H1 (cell line): Measurements from ENCODE around the gene ACTL10. TPM values are rescaled to one million over a fixed set of nuclear protein-coding genes. Genes with fewer than 3 reads are reported as not detected.

Experiments
- CTCF ChIA-PET: fragments of 300-600 bp; sonication (Branson Sonifier 250); formaldehyde crosslinking; loops from one replicate; lab custom pipeline; 2021; ENCODE audit not compliant: partially characterized antibody; lab: Charles Lee
- POLR2A ChIA-PET: fragments of 300-600 bp; sonication (Branson Sonifier 250); formaldehyde crosslinking; loops from one replicate; lab custom pipeline; 2021; ENCODE audit warnings: inconsistent platforms; ENCODE audit not compliant: partially characterized antibody; lab: Charles Lee
- DNase-seq, 2 experiments: peaks; one replicate each; pipeline versions ENCODE4 v3.0.0 to v3.0.0-alpha.2; 2010 to 2022; ENCODE audit warnings: low spot score in 2 of 2, low read depth in 1 of 2, mixed read lengths in 1 of 2
- FAIRE-seq: peaks from 2 replicates; lab custom pipeline; 2011; peaks lifted over from hg19 to GRCh38; lab: Jason Lieb, UNC
- H2AFZ ChIP-seq: 2 replicates; pipeline ENCODE4 v1.8.1; 2012; ENCODE audit warnings: low read length, inconsistent platforms
- H2AK5ac ChIP-seq: 2 replicates; pipeline ENCODE4 v1.6.1; 2013; ENCODE audit warnings: low read depth, low read length
- H2BK120ac ChIP-seq: replicated peaks from 2 replicates; pipeline ENCODE3; 2013; ENCODE audit warnings: low read depth, low read length, inconsistent platforms
- H2BK12ac ChIP-seq: 2 replicates; pipeline ENCODE4 v1.6.1; 2013; ENCODE audit warnings: low read depth, low read length
- H2BK15ac ChIP-seq: 2 replicates; pipeline ENCODE4 v1.6.1; 2013; ENCODE audit warnings: low read length
- H2BK20ac ChIP-seq: 2 replicates; pipeline ENCODE4 v1.6.1; 2013; ENCODE audit warnings: low read length
- H2BK5ac ChIP-seq: 2 replicates; pipeline ENCODE4 v1.6.1; 2013; ENCODE audit warnings: low read depth, low read length
- H3K14ac ChIP-seq: 2 replicates; pipeline ENCODE4 v1.6.1; 2013; ENCODE audit warnings: inconsistent platforms; ENCODE audit not compliant: insufficient read length
- H3K18ac ChIP-seq: 2 replicates; pipeline ENCODE4 v1.6.1; 2013; ENCODE audit warnings: low read length; ENCODE audit errors: extremely low read depth
- H3K23ac ChIP-seq: 2 replicates; pipeline ENCODE4 v1.6.1; 2013; ENCODE audit warnings: inconsistent platforms; ENCODE audit not compliant: insufficient read length
- H3K23me2 ChIP-seq: 2 replicates; pipeline ENCODE4 v1.6.1; 2013; ENCODE audit warnings: low read depth, low read length
- H3K27ac ChIP-seq: 2 replicates; pipeline ENCODE4 v1.6.1; 2011; ENCODE audit warnings: low read depth, low read length, inconsistent platforms
- H3K27me3 ChIP-seq, 4 experiments: replicated peaks in 1 of 4; 1 replicate in 1 of 4; 2 replicates in 3 of 4; pipeline versions ENCODE4 v1.6.1 to v1.8.1; 2011 to 2013; ENCODE audit warnings: low read length in 3 of 4, mild to moderate bottlenecking in 3 of 4, inconsistent platforms in 2 of 4, mixed read lengths in 2 of 4, moderate library complexity in 1 of 4; ENCODE audit not compliant: control insufficient read depth in 3 of 4, insufficient read depth in 3 of 4; ENCODE audit errors: extremely low read depth in 1 of 4
- H3K36me3 ChIP-seq, 4 experiments: 2 replicates each; pipeline versions ENCODE4 v1.6.1 to v1.8.1; 2011 to 2013; ENCODE audit warnings: mild to moderate bottlenecking in 4 of 4, low read length in 3 of 4, moderate library complexity in 2 of 4, control low read depth in 1 of 4, inconsistent platforms in 1 of 4; ENCODE audit not compliant: insufficient read depth in 4 of 4, control insufficient read depth in 2 of 4
- H3K4ac ChIP-seq: replicated peaks from 2 replicates; pipeline ENCODE3; 2013; ENCODE audit warnings: low read length, low read depth, mixed read lengths, inconsistent platforms; ENCODE audit not compliant: insufficient read length
- H3K4me1 ChIP-seq, 4 experiments: replicated peaks in 1 of 4; 1 replicate in 1 of 4; 2 replicates in 3 of 4; pipeline versions ENCODE4 v1.6.1 to v1.8.1; 2011 to 2013; ENCODE audit warnings: low read length in 3 of 4, inconsistent platforms in 2 of 4, mixed read lengths in 1 of 4; ENCODE audit not compliant: insufficient read depth in 4 of 4, control insufficient read depth in 3 of 4
- H3K4me2 ChIP-seq, 2 experiments: 2 replicates each; pipeline versions ENCODE4 v1.6.1 to v1.8.1; 2011 to 2013; ENCODE audit warnings: low read depth in 2 of 2, low read length in 2 of 2, control low read depth in 1 of 2, inconsistent platforms in 1 of 2, mild to moderate bottlenecking in 1 of 2; ENCODE audit not compliant: insufficient read depth in 1 of 2
- H3K4me3 ChIP-seq, 4 experiments: fragments of 200-600, 300-600 bp in 1 of 4; sonication (generic), shearing (Covaris generic), sonication (Bioruptor Twin) in 1 of 4; 2 replicates each; pipeline versions ENCODE4 v1.5.1 to v1.8.1; 2011 to 2016; ENCODE audit warnings: low read length in 4 of 4, low read depth in 3 of 4, control low read depth in 2 of 4, inconsistent platforms in 2 of 4, mild to moderate bottlenecking in 2 of 4, mixed read lengths in 1 of 4, moderate library complexity in 1 of 4; ENCODE audit not compliant: insufficient read depth in 2 of 4; ENCODE audit errors: extremely low read depth in 1 of 4
- H3K56ac ChIP-seq: replicated peaks from 2 replicates; pipeline ENCODE3; 2013; ENCODE audit warnings: low read depth, mild to moderate bottlenecking, mixed read lengths, low read length, inconsistent platforms; ENCODE audit not compliant: insufficient read length
- H3K79me1 ChIP-seq: 2 replicates; pipeline ENCODE4 v1.6.1; 2013; ENCODE audit warnings: low read depth, low read length, control low read depth
- H3K79me2 ChIP-seq, 2 experiments: 2 replicates each; pipeline versions ENCODE4 v1.6.1 to v1.8.1; 2012 to 2013; ENCODE audit warnings: low read length in 2 of 2, mild to moderate bottlenecking in 2 of 2, inconsistent platforms in 1 of 2; ENCODE audit not compliant: insufficient read depth in 2 of 2, control insufficient read depth in 1 of 2
- H3K9ac ChIP-seq, 4 experiments: replicated peaks in 1 of 4; 1 replicate in 1 of 4; 2 replicates in 3 of 4; pipeline versions ENCODE4 v1.6.1 to v1.8.1; 2011 to 2013; ENCODE audit warnings: low read depth in 3 of 4, low read length in 3 of 4, control low read depth in 2 of 4, mild to moderate bottlenecking in 2 of 4, moderate library complexity in 2 of 4, inconsistent platforms in 1 of 4; ENCODE audit errors: extremely low read depth in 1 of 4
- H3K9me3 ChIP-seq, 2 experiments: 2 replicates each; pipeline versions ENCODE4 v1.6.1 to v1.8.1; 2012 to 2013; ENCODE audit warnings: mild to moderate bottlenecking in 2 of 2, moderate library complexity in 2 of 2, control low read depth in 1 of 2, inconsistent platforms in 1 of 2, low read depth in 1 of 2, low read length in 1 of 2, mixed read lengths in 1 of 2; ENCODE audit not compliant: insufficient read depth in 2 of 2
- H4K20me1 ChIP-seq, 2 experiments: replicated peaks in 1 of 2; 2 replicates each; pipeline versions ENCODE3 to v1.8.1; 2011 to 2013; ENCODE audit warnings: inconsistent platforms in 2 of 2, low read length in 2 of 2, mild to moderate bottlenecking in 1 of 2; ENCODE audit not compliant: insufficient read depth in 2 of 2, control insufficient read depth in 1 of 2
- H4K5ac ChIP-seq: 2 replicates; pipeline ENCODE4 v1.6.1; 2013; ENCODE audit warnings: low read length, low read depth, mixed read lengths, inconsistent platforms; ENCODE audit not compliant: insufficient read length
- H4K8ac ChIP-seq: 2 replicates; pipeline ENCODE4 v1.8.0; 2013; ENCODE audit warnings: mild to moderate bottlenecking, moderate library complexity, low read length, inconsistent platforms; ENCODE audit not compliant: insufficient read depth; ENCODE audit errors: extremely low read depth
- H4K91ac ChIP-seq: replicated peaks from 2 replicates; pipeline ENCODE3; 2013; ENCODE audit warnings: low read length, mixed read lengths, inconsistent platforms; ENCODE audit not compliant: insufficient read length
- NANOG ChIP-seq: IDR thresholded peaks from 2 replicates; pipeline ENCODE4 v1.6.1; 2011; ENCODE audit warnings: low read length, low read depth, mild to moderate bottlenecking, inconsistent platforms; ENCODE audit not compliant: insufficient read depth, poor library complexity, severe bottlenecking
- SRF ChIP-seq: IDR thresholded peaks from 2 replicates; pipeline ENCODE4 v1.6.1; 2011; ENCODE audit warnings: mild to moderate bottlenecking, low read depth, low read length, moderate library complexity
- WGBS, 2 experiments: shearing (Covaris generic) in 1 of 2; methylation state at CpG; one replicate each; pipeline versions ENCODE4 v1.1.6 to v1.1.7; 2013 to 2015; ENCODE audit warnings: low lambda C conversion rate in 2 of 2, mixed read lengths in 2 of 2, inconsistent platforms in 1 of 2, low coverage in 1 of 2, missing lambda C conversion rate in 1 of 2; ENCODE audit not compliant: insufficient replicate concordance in 2 of 2, insufficient coverage in 1 of 2, insufficient read length in 1 of 2; ENCODE audit errors: extremely low coverage in 1 of 2, missing lambda C conversion rate in 1 of 2; 5-methylcytosine and 5-hydroxymethylcytosine counted together
- polyA plus RNA-seq, 7 experiments: library from polyadenylated mRNA; depleted of rRNA in 3 of 7; stranded (reverse) in 5 of 7; unstranded in 2 of 7; fragments of >200 nt in 5 of 7; fragments of 200-250 nt in 2 of 7; gene quantifications; 1 replicate in 5 of 7; 2 replicates in 1 of 7; 4 replicates in 1 of 7; pipeline versions ENCODE4 v1.2.1 to v1.2.3, GENCODE V29; 2011 to 2013; ENCODE audit warnings: missing spikeins in 2 of 7, mixed read lengths in 2 of 7
- total RNA-seq: library from RNA; stranded (reverse); fragmentation: NEBNext Ultra II Directional; extraction: Animal tissue kit (Norgen Biotek cat#: 25700); gene quantifications from 2 replicates; pipeline ENCODE4 v1.2.1, GENCODE V29; 2021

ACTL10 gene
- total and polyA plus RNA-seq, 2 of the 8 experiments (the other 6 are each of a cell fraction or from before 2014, with no cell fraction given): 0.26 TPM; not detected in 1

DNA sequence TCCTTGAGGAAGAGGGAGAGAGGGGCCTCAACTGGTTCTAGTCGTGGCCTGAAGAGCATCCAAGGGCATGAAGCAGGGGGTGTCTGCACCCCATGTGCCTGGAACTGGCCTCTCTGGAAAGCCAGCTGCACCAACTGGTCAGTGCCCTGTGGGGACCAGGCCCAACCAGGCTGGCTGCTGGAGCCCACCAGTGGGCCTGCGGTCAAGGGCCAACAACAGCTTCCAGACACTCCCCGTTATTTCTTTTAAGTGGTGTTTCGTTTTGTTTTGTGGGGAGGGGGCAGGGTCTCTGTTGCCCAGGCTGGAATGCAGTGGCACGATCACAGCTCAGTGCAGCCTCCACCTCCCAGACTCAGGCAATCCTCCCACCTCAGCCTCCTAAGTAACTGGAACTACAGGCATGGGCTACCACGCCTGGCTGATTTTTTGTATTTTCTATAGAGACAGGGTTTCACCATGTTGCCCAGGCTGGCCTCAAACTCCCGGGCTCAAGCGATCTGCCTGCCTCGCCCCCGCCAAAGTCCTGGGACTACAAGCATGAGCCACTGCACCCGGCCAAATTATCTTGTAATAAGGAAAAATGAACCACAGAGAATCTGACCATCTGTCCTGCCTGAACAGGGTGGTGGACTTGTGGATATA is 16.5 kb upstream of the ACTL10 start:
- Histone ChIP-seq H2AFZ (no peak overlapping the region), H3K9ac (no peak overlapping the region), H4K5ac (no peak overlapping the region), H2BK120ac (no peak overlapping the region), H3K56ac (no peak overlapping the region), H3K27me3 (no peaks in the 10 kb centered on the region), H3K23me2 (no peaks in the 10 kb centered on the region), H3K4me2 (no peak overlapping the region), H3K4me1 (peaks cover 0 to 11% (median 1%) of the 10 kb centered on the region in 4 experiments; a peak in 4 of 7 replicates), H2BK12ac (no peak overlapping the region), H3K4ac (no peak overlapping the region), H2BK5ac (no peak overlapping the region), H4K20me1 (peaks cover 0 to 2% of the 10 kb centered on the region in 2 experiments), H4K8ac (no peak overlapping the region), H2AK5ac (no peak overlapping the region), H3K18ac (no peak overlapping the region), H3K36me3 (peaks cover 0 to 2% (median 0%) of the 10 kb centered on the region in 4 experiments; a peak in 2 of 8 replicates), H3K14ac (no peak overlapping the region), H3K4me3 (no peak overlapping the region), H3K79me2 (no peaks in the 10 kb centered on the region), H2BK20ac (no peak overlapping the region), H3K23ac (no peak overlapping the region), H4K91ac (no peak overlapping the region), H3K79me1 (no peaks in the 10 kb centered on the region), H2BK15ac (no peak overlapping the region), H3K27ac (no peak overlapping the region), H3K9me3 (no peaks in the 10 kb centered on the region)
- no peak for FAIRE-seq
- 90% methylated on average over 11 of the region's 11 CpGs; no CpG with 5 or more reads in 1 of the 2 experiments for WGBS, 2 experiments
- DNase-seq: no peak
- CTCF ChIA-PET: interaction anchor here (1.0 to 4.5 kb wide), 2 partner anchors 18 to 32 kb away, joined by 3 to 38 read pairs; partner anchors contain the start of gene ACTL10
- TF ChIP-seq SRF: no peak
- no peak for TF ChIP-seq NANOG
- POLR2A ChIA-PET: interaction anchor here (1.7 kb wide), 1 partner anchor 14 kb away, joined by 6 read pairs; no protein-coding TSS in a partner anchor
